HG02981 (cell line): ENCODE measurements around the gene NT5C2.
A peak's percentile ranks its signal among the peaks of the same experiment; 100 is the strongest.

Experiments used
- ATAC-seq: cut with Tn5 transposase; IDR thresholded peaks from one replicate; pipeline ENCODE4 v1.9.1; 2021; ENCODE audit warnings: mild to moderate bottlenecking, moderate library complexity; ENCODE audit not compliant: unreplicated experiment

NT5C2 gene

GRCh38 chr10:103066141-103067098, 126.7 kb downstream of the NT5C2 start:
- ATAC-seq: no peak

DNA sequence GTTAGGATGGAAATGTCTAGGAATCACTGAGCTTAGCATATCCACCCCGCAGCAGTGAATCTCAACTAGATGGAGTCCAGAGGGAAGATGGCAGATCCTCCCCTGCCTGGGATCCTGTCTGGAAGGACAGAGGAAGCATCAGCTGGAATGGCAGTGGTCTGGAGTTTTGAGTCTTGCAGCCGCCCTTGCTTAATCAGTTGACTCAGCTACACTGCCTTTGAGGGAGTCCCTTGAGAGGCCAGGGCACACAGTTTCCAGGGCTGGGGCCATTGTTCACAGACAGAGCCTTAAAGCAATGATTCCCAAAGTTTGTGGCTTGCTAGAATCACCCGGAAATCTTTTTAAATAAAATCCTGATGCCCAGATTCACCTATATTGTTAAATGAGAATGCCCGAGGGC, 128.1 kb downstream of the NT5C2 start:
- ATAC-seq: no peak

DNA sequence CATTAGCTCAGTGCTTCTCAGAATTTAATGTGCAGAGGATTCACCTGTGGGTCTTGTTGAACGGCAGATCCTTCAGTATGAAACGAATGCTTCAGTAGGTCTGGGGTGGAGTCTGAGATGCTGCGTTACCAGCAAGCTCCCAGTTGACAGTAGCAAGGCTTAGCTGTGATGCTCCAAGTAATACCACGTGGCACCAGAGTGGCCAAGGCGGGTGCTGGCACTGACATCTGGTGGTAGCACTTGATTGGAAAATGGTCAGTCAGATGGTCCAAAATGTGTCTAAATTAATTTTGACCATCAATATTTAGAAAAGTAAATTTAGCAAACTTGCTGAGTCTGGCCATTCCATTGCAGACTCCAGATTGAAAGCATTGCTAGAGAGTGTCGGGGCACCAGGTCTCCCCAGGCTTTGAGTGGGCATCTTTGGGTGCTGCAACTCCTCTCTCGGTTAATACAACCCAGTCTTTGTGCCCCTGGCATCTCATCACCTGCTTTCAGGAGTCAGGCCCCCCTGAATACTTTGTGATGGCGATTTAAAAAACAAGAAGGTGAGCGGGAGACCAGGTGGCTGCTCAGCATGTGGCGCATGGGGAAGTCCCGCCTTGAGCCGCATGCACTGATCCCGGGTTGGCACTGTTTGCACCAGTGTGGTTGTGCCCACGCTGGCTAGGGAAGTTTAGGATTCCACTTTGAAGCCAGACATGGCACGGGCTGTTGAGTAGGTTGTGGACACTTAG, 130.1 kb downstream of the NT5C2 start:
- ATAC-seq: no peak

DNA sequence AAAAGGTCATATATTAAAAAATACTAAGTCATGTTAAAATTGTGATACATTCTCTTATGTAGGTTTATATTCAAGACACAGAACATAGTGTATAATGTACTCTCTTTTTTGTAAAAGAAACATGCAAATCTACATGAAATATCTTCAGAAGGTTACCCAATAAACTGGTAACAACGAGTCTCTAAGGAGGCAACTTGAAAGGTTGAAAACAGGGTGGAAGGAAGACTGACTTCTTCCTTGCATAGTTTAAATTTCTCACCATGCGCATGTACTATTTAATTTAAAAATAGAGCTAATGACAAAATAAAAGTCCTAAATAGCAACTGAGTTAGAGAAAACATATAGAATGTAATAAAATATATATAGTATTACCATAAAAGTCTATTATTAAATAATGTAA, 132.5 kb downstream of the NT5C2 start:
- ATAC-seq: no peak

DNA sequence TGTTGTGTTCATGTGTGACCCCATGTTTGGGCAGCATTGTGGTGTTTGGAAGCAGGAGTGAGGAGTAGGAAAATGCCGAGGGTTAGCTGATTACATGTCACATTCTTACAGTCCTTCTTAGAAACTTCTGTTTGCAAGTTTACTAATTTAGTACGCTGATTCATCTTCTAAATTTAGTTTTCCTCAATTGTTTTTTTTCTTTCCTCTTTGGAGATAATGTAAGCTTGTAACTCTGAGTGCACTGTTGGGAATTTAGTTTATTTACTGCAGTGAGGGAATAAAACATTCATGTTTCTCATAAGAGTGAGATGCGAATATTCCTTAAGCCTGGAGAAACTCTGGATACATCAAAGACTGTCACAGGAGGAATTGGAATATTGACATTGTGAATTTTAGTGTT, 135.0 kb downstream of the NT5C2 start:
- no peak for ATAC-seq

DNA sequence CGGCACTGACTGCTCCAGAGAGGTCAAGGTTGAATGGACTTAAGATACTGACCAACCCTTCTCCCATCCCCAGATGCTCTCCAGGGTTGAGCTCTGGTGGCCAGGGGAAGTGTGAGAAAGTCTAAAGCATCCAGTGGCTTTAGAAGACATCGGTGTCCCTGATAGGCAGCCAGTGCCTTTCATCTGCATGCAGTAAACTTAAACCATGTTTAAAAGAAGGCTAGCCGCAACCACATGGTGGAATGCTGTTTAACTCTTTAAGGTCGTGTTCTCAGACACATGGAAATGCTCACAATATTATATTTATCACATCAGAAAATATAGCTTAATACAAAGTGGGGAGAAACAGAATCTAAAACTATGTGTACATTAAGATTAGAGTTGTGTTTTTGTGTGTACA, 138.0 kb downstream of the NT5C2 start:
- no peak for ATAC-seq

DNA sequence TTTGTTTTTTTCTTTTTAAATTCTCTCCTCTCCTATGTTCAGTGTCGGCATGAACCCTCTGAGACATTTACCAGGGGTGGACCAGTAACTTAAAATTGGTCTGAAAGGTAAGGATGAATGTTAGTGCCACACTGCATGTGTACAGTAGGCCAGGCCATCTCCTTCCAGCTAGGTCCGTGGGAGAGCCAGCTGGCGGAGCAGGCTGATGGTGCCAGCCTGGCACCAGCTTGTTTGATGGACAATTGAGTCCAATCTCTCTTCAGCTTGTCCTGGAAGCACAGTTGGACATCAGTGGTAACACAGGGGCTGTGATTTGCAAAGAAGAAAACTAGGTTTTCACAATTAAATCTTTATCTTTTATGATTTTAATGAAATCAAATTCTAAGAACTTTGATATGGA, 138.5 kb downstream of the NT5C2 start:
- no peak for ATAC-seq

- peak; percentile 79 for ATAC-seq
Measured at GRCh38 chr10:103053659-103054581, 139.2 kb downstream of the NT5C2 start.

GRCh38 chr10:103049237-103049636, 143.8 kb downstream of the NT5C2 start:
- no peak for ATAC-seq

GRCh38 chr10:103047381-103047780, 145.7 kb downstream of the NT5C2 start:
- no peak for ATAC-seq

GRCh38 chr10:103045961-103046360, 147.1 kb downstream of the NT5C2 start:
- ATAC-seq: no peak

- ATAC-seq: no peak
Measured at GRCh38 chr10:103044942-103045489, 148.1 kb downstream of the NT5C2 start.

DNA sequence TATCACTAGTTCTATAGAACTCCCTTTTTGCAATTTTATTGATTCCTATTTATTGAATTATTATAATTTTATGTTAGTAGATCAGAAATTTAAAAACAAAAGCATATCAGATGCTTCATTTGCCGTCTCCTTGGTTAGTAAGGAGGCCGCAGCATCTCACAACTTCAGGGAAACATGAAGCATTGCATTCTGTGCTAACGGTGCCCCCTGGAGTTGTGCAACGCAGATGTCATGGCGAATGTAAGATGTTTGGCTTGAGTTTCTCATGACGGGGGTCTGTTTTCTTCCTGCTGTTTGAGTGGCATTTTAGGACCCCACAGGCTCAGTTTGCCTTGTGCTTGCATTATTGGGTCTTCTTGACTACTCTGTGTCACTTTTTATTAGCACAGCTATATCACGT, 150.2 kb downstream of the NT5C2 start:
- no peak for ATAC-seq

DNA sequence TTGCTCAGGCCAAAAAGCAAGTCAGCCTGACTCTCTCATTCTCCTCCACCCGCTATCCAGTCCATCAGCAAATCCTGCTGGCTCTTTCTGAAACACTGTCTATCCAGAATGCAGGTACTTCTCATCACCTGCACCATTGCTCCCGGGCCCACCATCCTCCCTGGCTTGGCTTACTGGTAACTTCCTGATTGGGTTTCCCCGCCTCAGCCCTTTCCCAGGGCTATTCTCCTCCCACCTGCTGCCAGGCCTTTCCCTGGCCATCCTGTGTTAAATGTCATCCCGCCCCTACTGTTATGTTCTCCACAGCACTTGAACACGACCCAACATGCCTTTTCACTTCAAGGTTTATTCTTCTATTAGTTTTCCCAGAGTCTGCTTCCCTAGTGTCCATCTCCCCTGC, 150.9 kb downstream of the NT5C2 start:
- ATAC-seq: no peak

DNA sequence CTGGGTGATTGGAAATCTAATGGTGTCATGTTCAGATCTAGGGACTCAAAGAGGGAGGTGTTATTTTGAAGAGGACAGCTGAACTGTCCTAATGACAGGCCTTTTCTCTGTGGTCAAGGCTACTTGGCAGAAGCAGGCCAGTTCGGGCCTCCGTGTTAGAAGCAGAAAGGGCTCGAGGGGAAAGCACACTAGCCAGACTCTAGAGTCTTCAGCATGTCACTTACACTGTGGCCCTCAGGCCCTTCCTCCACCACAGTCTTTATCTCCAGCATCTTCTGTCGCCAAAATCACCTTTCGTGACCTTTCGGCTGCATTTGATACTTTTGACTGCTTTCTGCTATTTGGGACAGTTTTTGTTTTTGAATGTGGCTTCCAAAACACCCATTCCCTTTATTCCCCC, 151.7 kb downstream of the NT5C2 start:
- ATAC-seq: no peak

DNA sequence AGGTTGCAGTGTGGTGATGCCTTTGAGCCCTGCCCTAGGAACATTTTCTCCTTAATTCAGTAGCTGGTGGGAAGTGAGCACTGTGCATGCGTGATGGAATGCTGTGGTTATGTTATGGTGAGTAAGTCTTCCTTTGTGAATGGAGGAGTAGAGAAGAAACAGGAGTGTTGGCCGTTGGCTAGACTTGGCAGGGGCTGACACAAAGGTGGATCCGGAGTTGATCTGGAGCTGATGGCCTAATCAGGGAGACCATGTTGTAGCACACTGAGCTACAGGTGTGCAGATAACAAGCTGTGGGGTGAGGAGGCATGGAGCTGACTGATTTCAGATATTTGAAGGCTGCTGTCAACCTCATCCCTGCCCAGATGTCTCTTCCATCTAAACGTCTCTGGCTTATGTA, 152.7 kb downstream of the NT5C2 start:
- ATAC-seq: no peak

DNA sequence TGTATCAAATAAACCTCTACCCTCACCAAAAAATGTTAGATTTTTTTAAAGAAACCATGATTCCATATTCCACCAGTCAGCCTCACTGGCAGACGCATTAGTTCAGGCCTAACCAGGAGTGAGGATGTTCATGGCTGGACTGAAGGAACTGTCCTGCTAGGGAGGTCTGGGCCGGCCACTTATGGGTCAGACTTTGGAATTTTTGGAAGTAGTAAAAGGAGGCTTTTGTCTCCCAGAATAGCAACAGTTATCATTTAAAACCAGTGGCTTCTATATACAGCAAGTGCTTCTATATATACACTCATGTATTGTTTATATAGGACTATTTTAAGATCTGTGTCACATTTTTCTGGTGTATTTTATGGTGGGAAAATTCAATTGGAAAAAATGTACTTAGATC, 154.5 kb downstream of the NT5C2 start:
- no peak for ATAC-seq
